Fibroblast of upper back skin (primary cell): Measurements from ENCODE around the gene RBFOX1.

Experiments
- DNase-seq: peaks from one replicate; pipeline ENCODE4 v3.0.0-alpha.2; 2013

Gene RBFOX1

DNA sequence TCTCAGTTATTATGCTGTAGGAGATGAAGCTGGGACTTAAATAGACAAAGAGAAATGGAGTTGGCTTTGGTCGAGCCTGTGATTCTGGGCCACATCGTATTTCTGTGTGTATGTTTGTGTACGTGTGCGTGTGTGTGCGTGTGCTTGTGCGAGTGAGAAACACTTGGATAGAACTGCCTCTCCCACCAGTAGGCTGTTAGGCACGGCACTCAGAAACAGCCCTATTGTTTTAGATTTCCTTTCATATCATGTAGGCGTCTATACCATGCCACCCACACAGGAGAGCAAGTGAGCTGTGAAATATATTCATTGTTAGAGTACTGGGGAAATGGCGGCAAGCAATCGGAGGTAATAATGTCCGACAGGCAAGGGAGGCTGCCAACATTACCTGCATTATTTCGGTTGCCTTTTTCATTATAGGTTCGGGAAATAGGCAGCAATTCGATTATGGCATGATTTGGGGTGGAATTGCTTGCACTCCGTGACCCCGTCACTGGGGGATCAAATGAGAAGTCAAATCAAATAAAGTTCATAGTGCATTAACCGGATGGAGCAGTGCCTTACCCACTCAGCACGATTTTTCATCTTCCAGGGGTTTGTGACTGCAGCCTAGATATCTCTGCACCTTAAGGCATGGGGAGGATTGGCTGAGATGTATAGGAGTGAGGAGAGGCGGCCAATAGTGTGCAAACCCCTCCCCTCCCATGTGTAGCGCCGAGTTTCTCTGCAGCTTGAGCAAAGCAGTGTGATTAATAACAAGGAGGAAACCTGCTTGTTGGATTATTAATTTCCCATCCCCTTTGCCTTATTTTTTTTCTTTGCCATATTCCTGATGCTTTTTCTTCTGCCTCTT is 89.6 kb downstream of the RBFOX1 start:
- DNase-seq = no peak

DNA sequence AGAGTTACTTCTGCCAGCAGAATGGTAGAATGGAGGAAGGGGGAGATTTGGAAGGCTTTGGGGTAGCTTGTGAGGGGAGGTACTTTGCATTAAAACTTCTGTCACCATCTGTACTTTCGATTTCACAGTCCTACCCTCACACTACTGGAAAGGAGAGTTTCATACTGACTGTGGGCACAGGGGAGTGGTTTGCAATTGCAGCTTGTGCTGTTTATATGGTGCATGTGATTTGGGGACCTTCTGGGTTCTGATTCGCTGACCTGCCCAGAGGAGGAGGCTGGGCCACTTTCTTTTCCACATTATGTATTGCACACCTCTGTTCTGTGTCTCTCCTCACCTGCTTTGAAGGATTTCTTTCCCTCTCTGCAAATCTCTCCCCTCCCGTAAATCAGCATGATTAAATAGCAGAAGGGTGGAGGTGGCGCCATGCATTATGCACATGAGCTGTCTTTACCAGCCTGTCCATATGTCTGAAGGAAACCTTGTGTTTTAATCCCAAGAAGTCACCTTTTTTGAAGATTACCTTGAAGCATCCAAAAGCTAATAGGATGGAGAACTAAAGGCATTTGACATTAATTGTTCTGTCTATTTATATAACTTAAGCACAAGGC is 90.9 kb downstream of the RBFOX1 start:
- DNase-seq = no peak

DNA sequence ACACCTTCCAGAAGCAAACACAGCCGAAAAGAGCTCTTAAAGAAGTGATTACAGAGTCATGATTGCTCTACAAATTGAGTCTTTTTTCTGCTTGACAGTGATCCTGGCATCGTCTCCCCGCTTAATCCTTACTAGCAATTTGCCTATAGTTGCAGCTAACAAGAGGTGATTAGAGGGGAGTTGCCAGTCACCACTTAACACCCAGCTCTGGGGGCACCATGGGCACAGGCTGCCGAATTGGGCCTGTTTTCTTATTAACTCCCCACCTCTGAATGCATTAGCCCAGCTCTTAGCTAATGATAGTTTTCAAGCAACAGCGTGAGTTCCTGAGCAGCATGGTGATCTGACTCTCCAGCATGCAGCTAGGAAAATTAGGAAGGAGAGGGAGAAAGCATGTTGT is 93.5 kb downstream of the RBFOX1 start:
- no peak for DNase-seq

DNA sequence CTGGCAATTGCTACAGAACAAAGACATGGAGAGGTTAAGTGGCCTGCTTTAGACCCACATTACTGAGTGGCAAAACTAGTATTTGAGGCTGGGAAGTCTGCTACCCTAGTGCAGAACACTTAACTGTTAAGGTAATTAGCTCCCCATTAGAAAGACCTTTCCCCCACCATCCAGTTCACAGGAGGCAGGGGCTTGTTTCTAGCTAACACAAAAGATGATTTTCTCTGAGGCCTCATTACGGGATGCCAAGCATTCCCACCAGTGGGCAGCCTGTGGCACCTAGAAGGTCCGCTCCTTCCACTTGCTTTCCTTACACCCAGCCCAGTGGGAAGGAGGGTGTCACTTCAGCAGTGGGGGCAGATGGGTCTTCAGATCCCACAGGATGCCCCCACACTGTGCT is 99.1 kb downstream of the RBFOX1 start:
- DNase-seq = no peak

DNA sequence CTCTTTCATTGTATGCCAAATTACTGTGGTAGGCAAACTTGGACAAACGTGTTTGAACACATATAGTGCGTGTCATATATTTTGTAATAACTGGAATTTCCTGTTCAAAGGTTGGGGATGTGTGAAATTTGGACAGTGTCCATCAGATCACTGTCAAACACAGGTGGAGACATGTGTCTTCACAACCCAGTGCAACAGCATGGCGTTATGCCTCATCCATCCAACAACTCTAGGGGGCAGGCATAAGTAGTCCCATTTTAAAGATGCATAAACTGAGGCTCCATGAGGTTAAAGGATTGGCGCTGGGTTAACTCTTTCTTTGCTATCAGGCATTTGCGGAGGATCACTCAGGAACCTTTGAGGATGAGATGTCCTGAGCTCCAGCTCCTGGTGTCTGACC is 103.7 kb downstream of the RBFOX1 start:
- DNase-seq = no peak

DNA sequence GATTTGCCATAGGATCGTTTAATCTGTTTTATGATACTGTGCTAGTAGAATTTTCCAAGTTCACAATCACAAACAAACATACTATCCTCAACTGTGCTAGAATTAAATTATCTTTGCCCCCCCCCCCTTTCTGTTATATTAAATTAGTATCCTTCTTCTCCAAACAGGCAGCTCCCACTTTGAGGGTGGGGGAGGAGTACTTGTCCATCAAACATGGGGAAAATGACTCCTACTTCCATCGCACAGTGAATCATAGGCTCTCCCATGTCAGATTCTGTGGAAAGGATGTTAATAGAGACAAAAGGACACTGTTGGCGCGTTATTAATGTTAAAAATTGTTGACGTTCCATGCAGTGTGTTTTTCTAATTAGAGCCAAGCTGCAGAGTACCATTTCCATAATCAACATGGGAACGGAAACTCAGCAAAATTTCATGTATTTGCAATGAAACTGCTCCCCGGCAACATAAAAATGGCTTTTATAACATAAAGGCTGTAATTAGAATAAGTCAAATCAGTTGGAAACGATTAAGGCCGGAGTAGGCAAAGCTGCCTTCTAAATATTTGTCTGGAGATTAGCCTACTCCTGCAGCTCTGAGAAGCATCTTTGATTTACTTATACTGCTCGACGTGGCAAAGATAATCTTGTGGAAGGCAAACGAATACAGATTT is 104.6 kb downstream of the RBFOX1 start:
- DNase-seq = no peak

DNA sequence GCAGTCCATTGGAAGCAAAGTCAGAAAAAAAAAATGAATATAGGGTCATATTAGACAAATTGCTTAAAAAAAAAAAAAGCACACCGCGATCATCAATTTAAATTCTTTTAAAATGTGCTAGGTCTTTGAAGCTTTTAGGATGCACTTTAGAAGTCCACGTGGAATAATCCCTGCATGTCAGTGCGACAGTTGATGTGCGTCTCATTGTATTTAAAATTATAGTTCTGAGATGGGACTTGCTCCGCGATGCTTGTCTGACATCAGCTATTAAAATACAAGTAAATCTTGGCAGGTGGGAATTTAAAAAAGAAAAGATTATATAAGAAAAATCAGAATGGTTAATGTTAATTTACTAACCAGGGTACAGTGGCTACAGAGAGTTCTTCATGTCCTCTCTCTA is 105.2 kb downstream of the RBFOX1 start:
- no peak for DNase-seq

DNA sequence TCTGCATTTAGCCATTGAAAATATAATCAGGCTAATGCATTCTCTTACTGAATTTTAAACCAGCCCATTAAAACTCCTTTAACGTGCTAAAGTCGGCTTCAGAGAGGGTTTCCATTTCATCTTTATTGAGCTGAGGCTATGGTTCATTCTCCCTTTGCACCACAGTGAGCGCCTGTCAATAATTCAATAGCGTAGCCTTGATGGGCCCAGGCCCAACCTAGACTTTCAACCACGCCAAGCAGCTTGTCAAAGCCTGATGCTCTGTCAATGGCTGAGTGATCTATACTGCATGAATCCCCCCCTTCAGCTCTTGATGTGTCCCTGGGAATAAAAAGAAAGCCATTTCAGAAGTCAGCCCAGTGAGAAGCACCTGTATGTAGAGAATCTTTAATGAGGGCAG is 106.0 kb downstream of the RBFOX1 start:
- DNase-seq = no peak

DNA sequence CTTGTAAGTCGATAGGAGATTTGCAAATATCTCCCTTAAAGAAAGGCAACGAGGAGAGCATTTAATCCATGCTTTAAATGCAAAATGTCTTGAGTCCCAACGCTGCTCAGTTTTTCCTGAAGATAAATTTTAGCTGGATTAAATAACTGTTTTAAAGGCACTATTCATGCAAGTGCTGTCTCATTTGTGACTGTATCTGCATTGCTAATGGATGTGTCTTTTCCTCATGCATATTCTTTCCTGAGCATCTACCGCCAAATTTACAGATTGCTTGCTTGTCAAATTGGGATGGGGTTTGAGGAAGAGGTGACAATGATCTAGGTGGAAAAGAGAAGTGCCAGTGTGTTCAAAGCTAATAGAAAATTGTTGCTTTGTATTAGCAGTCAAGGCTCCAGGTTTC is 106.9 kb downstream of the RBFOX1 start:
- DNase-seq = no peak

DNA sequence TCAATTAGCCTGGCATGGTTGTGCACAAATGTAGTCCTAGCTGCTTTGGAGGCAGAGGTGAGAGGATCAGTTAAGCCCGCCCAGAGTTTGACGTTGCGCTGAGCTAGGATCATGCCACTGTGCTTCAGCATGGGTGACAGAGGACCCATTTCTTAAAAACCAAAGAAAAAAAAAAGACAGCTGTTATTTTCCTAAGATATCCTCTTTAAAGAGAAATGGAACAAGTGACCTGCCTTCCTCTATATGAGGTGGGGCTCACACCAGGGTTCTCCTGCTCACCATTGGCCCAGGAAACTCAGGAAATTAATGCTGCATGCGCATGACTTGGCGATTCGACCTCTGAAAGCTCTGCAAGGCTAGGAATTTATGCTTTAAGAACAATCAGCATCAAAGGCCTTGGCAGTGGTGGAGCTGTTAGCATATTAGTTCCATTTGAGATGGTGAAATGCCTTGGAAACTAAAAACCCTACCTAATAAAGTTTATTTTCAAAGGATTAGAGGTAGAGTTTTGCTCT is 108.3 kb downstream of the RBFOX1 start:
- no peak for DNase-seq

DNA sequence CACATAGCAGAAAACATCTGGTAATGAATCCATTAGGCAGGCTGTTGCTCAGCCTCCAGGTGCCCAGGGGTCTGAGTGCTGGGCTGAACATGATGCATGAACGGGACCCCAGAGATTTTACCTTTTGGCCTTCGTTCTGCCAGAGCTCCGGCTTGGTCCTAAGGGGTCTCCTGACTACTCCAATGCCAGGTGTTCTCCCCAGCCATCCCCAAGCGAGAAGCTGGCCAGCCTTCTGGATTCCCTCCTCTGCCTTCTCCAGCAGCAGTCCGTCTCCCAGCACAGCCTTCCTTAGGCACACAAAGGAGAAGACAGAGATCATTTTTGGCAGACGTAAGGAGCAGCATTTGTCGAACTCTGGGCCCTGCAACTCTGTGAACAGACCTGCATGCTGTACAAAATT is 109.4 kb downstream of the RBFOX1 start:
- no peak for DNase-seq

DNA sequence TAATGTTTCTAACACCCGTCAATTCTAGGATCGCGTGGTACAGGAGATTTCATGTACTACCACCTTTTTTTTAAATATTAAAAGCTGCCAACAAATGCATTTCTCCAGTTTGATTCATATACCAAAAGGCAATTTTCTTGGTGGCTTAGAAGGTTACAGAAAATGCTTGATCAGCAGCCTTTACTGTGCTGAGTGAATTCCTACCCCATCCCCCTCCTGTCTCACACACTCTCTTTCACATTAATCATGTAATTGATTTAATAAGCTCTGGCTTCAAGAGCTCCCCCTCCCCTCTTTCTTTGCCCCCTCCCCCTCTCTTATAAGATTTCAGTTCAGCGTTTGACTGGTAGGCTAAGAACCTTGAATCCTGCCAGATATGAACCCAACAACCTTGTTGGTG is 110.5 kb downstream of the RBFOX1 start:
- no peak for DNase-seq

DNA sequence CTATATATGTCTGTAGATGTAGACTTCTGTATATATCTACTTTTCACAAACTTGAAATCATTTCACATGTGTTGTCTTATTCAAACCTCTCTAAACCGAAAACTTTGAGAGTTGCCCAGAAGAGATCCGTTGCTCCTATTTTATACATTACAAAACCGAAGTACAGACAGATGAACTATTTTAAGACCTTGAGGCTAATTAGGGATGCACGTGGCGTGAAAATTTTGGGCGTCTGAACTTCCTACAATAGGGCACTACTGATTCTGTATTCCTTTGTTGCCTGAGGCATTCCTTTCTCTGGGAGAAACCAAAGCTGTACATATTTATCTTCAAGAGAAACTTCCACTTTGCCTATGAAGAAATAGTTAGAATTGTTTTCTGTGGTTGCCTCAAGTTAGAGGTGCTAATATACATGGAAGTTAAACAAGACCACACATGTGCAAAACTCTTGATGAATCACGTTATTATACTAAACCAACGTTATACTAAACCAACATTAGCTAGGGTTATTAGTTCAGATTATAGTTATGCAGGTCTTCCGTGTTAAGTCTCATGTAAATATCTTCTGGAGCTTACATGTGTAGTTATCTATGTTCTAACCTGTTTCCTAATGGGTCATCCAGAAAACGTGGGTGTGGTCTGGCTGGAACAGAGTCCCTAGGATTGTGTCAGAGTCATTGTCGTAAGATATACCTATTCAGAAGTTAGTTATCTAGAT is 111.2 kb downstream of the RBFOX1 start:
- DNase-seq = no peak

DNA sequence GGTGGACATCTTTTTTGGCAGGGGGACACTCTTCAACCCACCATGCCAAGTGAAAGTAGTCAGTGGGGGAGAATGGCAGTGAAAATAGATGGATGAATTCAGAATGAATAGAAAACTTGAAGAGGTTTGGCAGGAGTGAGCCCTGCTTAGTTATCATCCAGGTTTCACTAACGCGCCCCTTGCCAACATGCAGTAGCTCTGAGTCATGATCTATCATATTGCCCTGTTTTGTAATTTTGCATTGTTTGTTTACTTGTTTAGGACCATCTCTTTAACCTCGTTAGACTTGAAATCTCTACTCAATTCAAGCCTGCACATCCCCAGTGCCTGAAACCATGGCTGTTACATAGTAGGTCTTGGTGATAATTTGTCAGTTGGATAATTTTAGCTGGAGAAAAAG is 116.7 kb downstream of the RBFOX1 start:
- DNase-seq = no peak

DNA sequence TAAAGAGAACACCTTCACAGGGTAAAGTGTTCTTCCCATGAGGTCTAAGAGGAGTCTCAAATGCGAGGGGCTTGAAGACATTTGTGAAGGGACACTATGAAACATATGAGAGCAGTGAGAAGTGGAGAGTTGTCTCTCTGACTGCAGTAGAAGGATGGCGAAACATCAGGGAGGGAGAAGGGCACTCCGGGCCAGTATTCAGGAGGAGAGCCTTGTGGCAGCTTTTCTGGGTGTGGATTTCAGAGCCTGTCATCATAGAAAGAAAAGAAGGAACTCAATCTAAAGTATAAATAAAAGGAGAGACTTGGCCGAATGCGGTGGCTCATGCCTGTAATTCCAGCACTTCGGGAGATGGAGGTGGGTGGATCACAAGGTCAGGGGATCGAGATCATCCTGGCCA is 117.2 kb downstream of the RBFOX1 start:
- no peak for DNase-seq

DNA sequence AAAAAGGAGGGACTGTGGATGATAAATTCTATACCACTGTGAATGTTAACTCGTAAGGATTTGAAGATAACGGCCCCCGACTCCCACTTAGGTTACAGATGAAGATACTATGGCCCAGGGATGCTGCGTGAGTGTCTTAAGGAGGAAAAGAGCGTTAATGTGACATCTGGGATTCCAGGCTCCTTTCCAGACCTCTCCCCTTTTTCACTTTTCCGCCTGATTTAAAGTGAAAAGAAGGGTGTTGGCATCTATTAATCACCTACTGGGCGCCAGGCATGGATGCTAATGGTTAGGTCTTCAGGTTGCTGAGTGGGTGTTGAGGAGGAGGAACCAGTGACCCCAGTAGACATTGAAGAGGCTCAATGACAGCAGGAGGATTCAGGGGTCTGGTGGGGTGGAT is 117.8 kb downstream of the RBFOX1 start:
- DNase-seq = no peak

DNA sequence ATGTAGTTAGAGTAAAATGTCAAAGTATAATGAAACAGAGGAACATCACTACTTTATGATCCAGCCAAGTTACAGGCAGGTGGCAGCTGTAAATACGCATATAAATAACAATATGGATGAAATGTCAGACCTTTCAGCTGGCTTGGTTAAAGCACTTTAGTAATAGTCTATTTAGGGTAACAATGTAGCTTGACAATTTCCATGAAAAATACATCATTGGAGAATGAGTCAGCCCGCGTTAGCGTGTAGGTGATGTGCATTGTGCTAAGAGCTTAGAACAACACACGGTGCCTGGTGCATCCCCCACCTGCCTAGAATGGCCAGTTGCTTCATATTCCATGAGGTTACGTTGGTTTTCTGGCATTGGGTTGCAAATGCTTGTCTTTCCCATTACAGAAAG is 119.4 kb downstream of the RBFOX1 start:
- DNase-seq = no peak

DNA sequence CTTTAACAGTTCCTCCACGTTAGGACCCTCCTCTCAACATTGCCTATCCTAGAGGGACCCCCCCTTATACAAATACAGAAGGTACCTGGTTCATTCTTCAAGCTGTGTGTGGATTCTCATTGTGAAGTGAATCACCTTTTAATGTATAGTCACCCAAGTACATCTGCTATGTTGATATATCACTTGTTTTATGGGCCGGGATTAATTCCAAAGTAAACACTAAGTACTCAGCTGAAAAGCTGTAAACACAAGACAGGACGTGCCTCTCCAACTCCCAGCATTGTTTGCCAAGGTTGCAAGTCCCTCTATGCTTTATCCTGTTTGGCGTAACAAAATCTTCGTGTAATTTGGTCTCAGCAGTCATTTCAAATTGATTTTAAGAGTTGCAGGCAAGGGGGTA is 123.6 kb downstream of the RBFOX1 start:
- DNase-seq = no peak

DNA sequence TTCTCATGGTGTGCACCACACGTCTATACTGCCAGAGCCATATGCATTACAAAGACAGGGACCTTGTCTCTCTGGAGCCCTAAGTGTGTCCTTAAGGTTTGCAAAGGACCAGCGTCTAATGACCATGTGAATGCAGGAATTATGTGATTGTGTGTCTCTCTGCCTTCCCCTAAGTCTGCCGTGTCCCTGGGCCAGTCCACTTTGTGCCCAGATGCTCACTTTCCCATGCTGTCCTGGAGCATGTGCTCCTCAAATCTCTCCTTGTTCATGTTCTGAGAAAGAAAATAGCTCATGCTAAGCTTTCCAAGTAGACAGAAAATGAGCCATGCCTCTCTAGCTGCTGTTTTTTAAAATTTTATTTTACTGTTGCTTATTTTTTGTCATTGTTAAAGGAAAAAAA is 125.5 kb downstream of the RBFOX1 start:
- no peak for DNase-seq

DNA sequence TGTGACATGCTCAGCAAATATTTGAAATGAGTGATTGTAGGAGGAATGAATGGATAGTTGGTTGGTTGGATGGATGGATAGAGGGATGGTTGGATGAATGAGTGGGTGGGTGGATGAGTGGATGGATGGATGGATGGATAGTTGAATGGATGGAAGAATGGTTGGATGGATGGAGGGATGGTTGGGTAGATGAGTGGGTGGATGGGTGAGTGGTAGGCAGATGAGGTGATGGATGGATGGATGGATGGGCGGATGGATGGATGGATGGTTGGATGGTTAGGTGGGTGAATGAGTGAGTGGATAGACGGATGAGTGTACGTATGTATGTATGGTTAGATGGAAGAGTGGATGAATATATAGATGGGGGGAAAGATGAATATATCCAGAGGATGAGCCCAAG is 137.7 kb downstream of the RBFOX1 start:
- DNase-seq = no peak

DNA sequence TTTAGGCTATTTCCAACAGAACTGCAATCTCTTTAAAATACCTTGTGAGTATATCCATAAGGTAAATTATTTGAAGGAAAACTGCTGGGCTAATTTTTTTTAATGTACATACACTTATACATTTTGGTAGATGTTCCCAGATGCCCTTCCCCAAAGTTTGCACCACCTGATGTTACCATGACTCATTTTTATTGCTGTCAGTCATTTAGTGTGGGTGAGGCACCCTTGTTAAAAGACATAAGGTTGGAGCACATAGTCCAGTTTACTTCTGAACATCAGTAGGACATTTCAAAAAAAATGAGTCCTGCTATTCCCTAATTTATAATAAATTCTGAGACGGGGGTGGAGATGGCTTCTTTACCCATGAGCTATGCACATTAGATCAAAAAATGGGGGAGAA is 138.6 kb downstream of the RBFOX1 start:
- no peak for DNase-seq

DNA sequence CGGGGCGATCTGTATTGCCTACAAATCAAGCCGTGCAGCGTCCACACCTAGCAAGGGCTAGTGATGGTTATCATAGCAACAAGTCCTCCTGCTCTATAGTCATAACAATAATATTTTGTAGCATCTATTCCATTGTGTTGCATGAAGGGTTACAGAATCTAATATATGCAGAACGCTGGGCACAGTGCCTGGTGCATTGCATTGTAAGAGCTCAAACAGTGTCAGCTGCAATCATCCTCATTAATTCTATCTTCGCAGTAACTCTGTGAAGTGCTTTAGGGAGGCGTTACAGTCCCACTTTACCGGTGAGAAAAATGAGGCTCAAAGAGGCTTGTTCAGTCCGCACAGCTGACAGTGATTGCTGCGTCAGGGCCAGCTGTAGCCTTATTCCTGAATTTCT is 149.4 kb downstream of the RBFOX1 start:
- no peak for DNase-seq

DNA sequence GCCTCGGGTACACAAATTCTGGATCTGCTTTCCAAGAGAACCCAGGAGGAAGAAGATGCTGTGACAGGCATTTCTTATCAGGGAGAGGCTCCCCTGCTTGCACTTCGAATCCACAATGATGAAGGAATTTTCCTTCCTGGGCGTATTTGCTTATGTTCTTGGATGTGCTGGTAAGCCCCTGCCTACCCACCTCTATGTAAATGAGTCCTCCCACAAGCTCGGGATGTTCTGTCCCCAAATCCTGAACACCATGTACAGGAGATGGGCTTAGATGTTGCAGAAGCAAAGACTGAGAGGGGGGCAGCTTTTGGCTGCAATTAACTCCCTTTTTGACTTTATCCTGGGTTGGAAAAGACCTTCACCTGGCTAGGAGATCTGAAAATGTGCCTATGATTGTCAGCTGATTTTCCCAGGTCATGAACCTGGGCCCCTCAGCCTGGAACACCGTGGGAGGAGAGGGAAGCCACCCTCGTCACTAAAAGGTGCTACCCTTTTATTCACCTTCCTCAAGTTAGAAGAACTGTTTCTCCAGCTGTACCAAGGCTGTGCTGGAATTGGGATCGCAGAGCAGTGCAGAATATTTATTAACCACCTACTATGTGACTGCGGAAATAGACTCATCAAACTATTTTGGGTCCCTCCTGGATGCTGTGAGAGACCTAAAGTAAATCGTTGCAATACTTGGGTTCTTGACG is 150.1 kb downstream of the RBFOX1 start:
- DNase-seq = no peak
